GM12878 (cell line): ENCODE data around the gene MMP20. TPM values are rescaled to one million over a fixed set of nuclear protein-coding genes. Genes with fewer than 3 reads are reported as not detected.

ENCODE experiments used
- ATAC-seq: fragments of 200-7000 bp; cut with Tn5 transposase; 3 replicates; pipeline ENCODE4 v1.9.1; 2020; ENCODE audit warnings: mild to moderate bottlenecking, moderate library complexity
- BruUV-seq: library from RNA; stranded (reverse); fragments of 400-500 nt; replicated peaks from 2 replicates; lab custom pipeline; 2021; lab: Mats Ljungman, UMichigan
- CTCF ChIA-PET: fragments of 300-600 bp; sonication (Branson Sonifier 250); formaldehyde crosslinking; extraction: SDS; loops from one replicate; lab custom pipeline; 2021; ENCODE audit warnings: inconsistent platforms; lab: Yijun Ruan, JAX
- POLR2A ChIA-PET: fragments of 350-600 bp; formaldehyde crosslinking; extraction: SDS; loops from one replicate; lab custom pipeline; 2021; ENCODE audit warnings: inconsistent platforms; lab: Charles Lee
- RAD21 ChIA-PET: fragments of 300-600 bp; sonication (Branson Sonifier 250); formaldehyde crosslinking; loops from one replicate; lab custom pipeline; 2023; ENCODE audit warnings: antibody characterized with exemption; ENCODE audit not compliant: unreplicated experiment; lab: Charles Lee
- SMC1A ChIA-PET: fragments of 300-600 bp; sonication (Branson Sonifier 250); formaldehyde crosslinking; loops from one replicate; lab custom pipeline; 2023; ENCODE audit not compliant: unreplicated experiment, uncharacterized antibody; lab: Charles Lee
- DNase-seq: peaks from one replicate; pipeline ENCODE4 v3.0.0-alpha.2; 2011; ENCODE audit warnings: low read depth, low spot score
- FAIRE-seq: peaks from 3 replicates; lab custom pipeline; 2011; peaks lifted over from hg19 to GRCh38; lab: Jason Lieb, UNC
- H2AFZ ChIP-seq: 2 replicates; pipeline ENCODE4 v1.6.0; 2011; ENCODE audit warnings: low read depth, low read length, control low read depth; ENCODE audit not compliant: control insufficient read depth
- H3K27ac ChIP-seq: 2 replicates; pipeline ENCODE4 v1.5.1; 2011; ENCODE audit warnings: control low read depth; ENCODE audit not compliant: control insufficient read depth, insufficient read depth
- H3K27me3 ChIP-seq, 2 experiments: replicated peaks in 1 of 2; 2 replicates each; pipeline versions ENCODE4 v1.6.0 to v1.6.1; 2011; ENCODE audit warnings: low read length in 1 of 2; ENCODE audit not compliant: control insufficient read depth in 2 of 2, insufficient read depth in 2 of 2
- H3K36me3 ChIP-seq, 2 experiments: 2 replicates each; pipeline ENCODE4 v1.5.1; 2011; ENCODE audit warnings: low read length in 1 of 2; ENCODE audit not compliant: control insufficient read depth in 2 of 2, insufficient read depth in 2 of 2
- H3K4me1 ChIP-seq: 2 replicates; pipeline ENCODE4 v1.6.1; 2011; ENCODE audit warnings: mild to moderate bottlenecking, low read length, moderate library complexity, mixed read lengths; ENCODE audit not compliant: control insufficient read depth, insufficient read depth
- H3K4me2 ChIP-seq: 2 replicates; pipeline ENCODE4 v1.6.0; 2011; ENCODE audit warnings: control low read depth; ENCODE audit not compliant: control insufficient read depth, insufficient read depth
- H3K4me3 ChIP-seq: fragments of 200-600 bp; sonication (generic); 2 replicates; pipeline ENCODE4 v1.5.1; 2016
- H3K79me2 ChIP-seq: 2 replicates; pipeline ENCODE4 v1.6.0; 2011; ENCODE audit warnings: low read length; ENCODE audit not compliant: control insufficient read depth, insufficient read depth
- H3K9ac ChIP-seq: 2 replicates; pipeline ENCODE4 v1.8.0; 2011; ENCODE audit warnings: low read length, control low read depth, mixed read lengths; ENCODE audit not compliant: control insufficient read depth, insufficient read depth
- H3K9me3 ChIP-seq: replicated peaks from 3 replicates; pipeline ENCODE4 v1.5.1; 2011; ENCODE audit warnings: mild to moderate bottlenecking, low read length; ENCODE audit not compliant: control insufficient read depth, insufficient read depth
- H4K20me1 ChIP-seq: 2 replicates; pipeline ENCODE4 v1.6.0; 2011; ENCODE audit not compliant: control insufficient read depth, insufficient read depth
- ASH2L ChIP-seq: fragments of 300-600, 200-600 bp; sonication (generic); IDR thresholded peaks from 2 replicates; pipeline ENCODE4 v1.6.1; 2017; ENCODE audit warnings: low read depth, mild to moderate bottlenecking, borderline replicate concordance
- CHD1 ChIP-seq: IDR thresholded peaks from 2 replicates; pipeline ENCODE4 v1.6.1; 2012; ENCODE audit warnings: low read depth, low read length, improper control_type of control experiment
- EP300 ChIP-seq, 2 experiments: fragments of 150-350 bp in 1 of 2; IDR thresholded peaks; 2 replicates each; pipeline ENCODE4 v1.6.1; 2011 to 2012; ENCODE audit warnings: low read depth in 2 of 2, low read length in 2 of 2, borderline replicate concordance in 1 of 2, improper control_type of control experiment in 1 of 2, inconsistent platforms in 1 of 2; ENCODE audit not compliant: control insufficient read depth in 1 of 2
- IKZF2 ChIP-seq, 2 experiments: fragments of 450-650 bp; IDR thresholded peaks; 2 replicates each; pipeline ENCODE4 v1.6.1; 2017; ENCODE audit warnings: mild to moderate bottlenecking in 2 of 2, moderate library complexity in 2 of 2
- MEF2B ChIP-seq: fragments of 450-650 bp; IDR thresholded peaks from 2 replicates; pipeline ENCODE4 v1.6.1; 2018; ENCODE audit warnings: mild to moderate bottlenecking, moderate library complexity; ENCODE audit not compliant: partially characterized antibody, poor library complexity, severe bottlenecking
- NFIC ChIP-seq: IDR thresholded peaks from 2 replicates; pipeline ENCODE4 v1.6.1; 2012; ENCODE audit warnings: low read depth, mild to moderate bottlenecking, inconsistent platforms, low read length, moderate library complexity
- RAD21 ChIP-seq: IDR thresholded peaks from 2 replicates; pipeline ENCODE4 v1.6.1; 2011; ENCODE audit warnings: mild to moderate bottlenecking, low read depth, low read length, moderate library complexity; ENCODE audit not compliant: insufficient read depth
- RUNX3 ChIP-seq: IDR thresholded peaks from 2 replicates; pipeline ENCODE4 v1.6.1; 2012; ENCODE audit warnings: low read length, inconsistent platforms
- SMC3 ChIP-seq: IDR thresholded peaks from 2 replicates; pipeline ENCODE4 v1.6.1; 2011; ENCODE audit warnings: low read length, improper control_type of control experiment, borderline replicate concordance
- SPI1 ChIP-seq: IDR thresholded peaks from 2 replicates; pipeline ENCODE4 v1.6.1; 2011; ENCODE audit warnings: low read depth, mild to moderate bottlenecking, low read length, moderate library complexity, borderline replicate concordance; ENCODE audit not compliant: insufficient read depth
- ZNF207 ChIP-seq: fragments of 450-650 bp; IDR thresholded peaks from 2 replicates; pipeline ENCODE4 v1.6.1; 2014; ENCODE audit warnings: antibody characterized with exemption, mild to moderate bottlenecking, borderline replicate concordance
- ZNF217 ChIP-seq: fragments of 450-650 bp; IDR thresholded peaks from 2 replicates; pipeline ENCODE4 v1.6.1; 2017; ENCODE audit warnings: antibody characterized with exemption, mild to moderate bottlenecking
- WGBS: methylation state at CpG from one replicate; pipeline ENCODE4 v1.1.6; 2016; ENCODE audit warnings: low lambda C conversion rate; ENCODE audit not compliant: insufficient replicate concordance, insufficient coverage; ENCODE audit errors: missing lambda C conversion rate; 5-methylcytosine and 5-hydroxymethylcytosine counted together
- in situ Hi-C: fragments of 300-500 bp; cut with MboI; formaldehyde crosslinking; loops from 9 replicates; pipeline ENCODE4 v1.14.3; 2018; ENCODE audit warnings: mixed read lengths
- intact Hi-C: fragments of 100-400 bp; cut with micrococcal nuclease; formaldehyde crosslinking; loops from one replicate; pipeline ENCODE4 v1.14.2; 2022; ENCODE audit not compliant: unreplicated experiment
- polyA plus RNA-seq, 11 experiments: library from polyadenylated mRNA; depleted of rRNA in 4 of 11; unstranded in 6 of 11; stranded (reverse) in 5 of 11; fragments of >200 nt; fragmentation: Nextera tagmentation in 4 of 11; fragmentation: Illumina TruSeq in 1 of 11; extraction: Ambion mirVana in 4 of 11; extraction: Trizol in 1 of 11; gene quantifications; 1 replicate in 1 of 11; 2 replicates in 10 of 11; pipeline versions ENCODE4 v1.2.1 to v1.2.3, GENCODE V29; 2011 to 2016; ENCODE audit warnings: inconsistent platforms in 2 of 11, missing spikeins in 2 of 11, low read depth in 1 of 11
- total RNA-seq, 4 experiments: library from RNA; depleted of rRNA in 3 of 4; stranded (reverse); fragments of >200 nt in 3 of 4; fragmentation: Illumina TruSeq in 1 of 4; extraction: Trizol in 1 of 4; gene quantifications; 2 replicates each; pipeline versions ENCODE4 v1.2.1 to v1.2.3, GENCODE V29; 2013 to 2021
- TF ChIP-seq, protein P1 (sequence below): fragments of 450-650 bp; IDR thresholded peaks from 2 replicates; pipeline ENCODE4 v1.6.1; 2017; ENCODE audit warnings: mild to moderate bottlenecking, moderate library complexity
- TF ChIP-seq, protein P2 (sequence below): fragments of 450-650 bp; IDR thresholded peaks from 2 replicates; pipeline ENCODE4 v1.6.1; 2017; ENCODE audit warnings: low read depth, mild to moderate bottlenecking, moderate library complexity
- TF ChIP-seq, protein P3 (sequence below): IDR thresholded peaks from 2 replicates; pipeline ENCODE4 v1.6.1; 2012; ENCODE audit warnings: low read depth, low read length, improper control_type of control experiment

The MMP20 gene
- total and polyA plus RNA-seq, 10 of the 15 experiments (the other 5 are each of a cell fraction or from before 2014, with no cell fraction given): 0.10 to 0.57 (median 0.19) TPM; not detected in 2

DNA sequence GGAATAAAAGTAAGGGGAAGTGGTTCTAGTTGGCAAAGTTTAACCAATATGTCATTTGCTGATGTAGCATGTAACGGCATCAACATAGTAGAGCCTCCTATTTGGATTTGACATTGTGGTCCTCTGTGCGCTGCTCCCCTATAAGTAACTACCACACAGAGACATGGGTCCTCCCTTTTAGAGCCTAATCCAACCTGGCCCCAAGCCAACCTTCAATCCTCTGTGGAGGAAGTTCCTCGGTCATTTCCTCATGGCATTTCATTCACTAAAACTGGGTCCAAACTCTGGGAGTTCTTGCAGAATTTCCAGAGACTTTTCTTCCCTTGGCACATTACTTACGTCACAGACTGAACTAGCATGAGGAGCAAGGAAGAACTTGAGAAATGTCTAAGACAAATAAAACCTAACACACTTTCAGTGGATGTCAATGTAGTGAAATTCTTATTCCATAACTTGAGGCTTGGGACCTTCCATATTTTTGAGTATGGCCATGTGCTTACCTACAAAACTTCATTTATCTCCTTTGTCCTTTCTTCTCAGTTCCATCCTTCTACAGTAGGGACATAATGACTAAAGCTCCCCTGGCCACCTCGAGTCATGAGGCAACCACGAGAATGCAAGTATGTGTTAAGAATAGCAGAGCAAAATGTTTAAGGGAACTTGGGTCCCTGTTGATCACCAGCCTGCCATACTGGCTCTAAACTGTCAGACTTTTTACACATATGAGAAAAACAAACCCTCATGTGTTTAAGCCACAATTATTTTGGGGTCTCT lies 34.7 kb downstream of the MMP20 start:
- Histone ChIP-seq H3K27me3 (no peaks in the 10 kb centered on the region; a peak in 1 of 4 replicates), H2AFZ (peak overlapping the region; percentile 15; the same call in 1 of the 2 replicates), H3K9me3 (no peaks in the 10 kb centered on the region; the same call in none of the 3 replicates), H3K79me2 (no peaks in the 10 kb centered on the region), H3K27ac (no peak overlapping the region), H3K4me3 (no peak overlapping the region), H3K4me1 (peaks cover 32% of the 10 kb centered on the region), H3K4me2 (no peak overlapping the region), H3K9ac (no peak overlapping the region), H3K36me3 (no peaks in the 10 kb centered on the region), H4K20me1 (no peaks in the 10 kb centered on the region)
- ChIA-PET POLR2A (interaction anchor here (0.7 to 3.0 kb wide), 12 partner anchors 9 to 114 kb away, joined by 3 to 18 read pairs (median 6); no protein-coding TSS in a partner anchor), SMC1A (interaction anchor here (1.1 to 19.4 kb wide), 11 partner anchors 10 to 296 kb away, joined by 3 to 399 read pairs (median 21); no protein-coding TSS in a partner anchor), CTCF (interaction anchor here (0.6 to 11.7 kb wide), 8 partner anchors 10 to 37 kb away, joined by 3 to 130 read pairs (median 8); no protein-coding TSS in a partner anchor), RAD21 (interaction anchor here (1.1 to 4.5 kb wide), 11 partner anchors 10 to 242 kb away, joined by 4 to 66 read pairs (median 12); no protein-coding TSS in a partner anchor)
- intact Hi-C loops (no loop called here), in situ Hi-C loops (no loop called here)
- BruUV-seq: no TSS peak
- FAIRE-seq (peak; percentile 13), DNase-seq (no peak), ATAC-seq (peak; percentile 36)
- 61% methylated on average over 6 of the region's 6 CpGs for WGBS
- TF ChIP-seq, protein P1, sequence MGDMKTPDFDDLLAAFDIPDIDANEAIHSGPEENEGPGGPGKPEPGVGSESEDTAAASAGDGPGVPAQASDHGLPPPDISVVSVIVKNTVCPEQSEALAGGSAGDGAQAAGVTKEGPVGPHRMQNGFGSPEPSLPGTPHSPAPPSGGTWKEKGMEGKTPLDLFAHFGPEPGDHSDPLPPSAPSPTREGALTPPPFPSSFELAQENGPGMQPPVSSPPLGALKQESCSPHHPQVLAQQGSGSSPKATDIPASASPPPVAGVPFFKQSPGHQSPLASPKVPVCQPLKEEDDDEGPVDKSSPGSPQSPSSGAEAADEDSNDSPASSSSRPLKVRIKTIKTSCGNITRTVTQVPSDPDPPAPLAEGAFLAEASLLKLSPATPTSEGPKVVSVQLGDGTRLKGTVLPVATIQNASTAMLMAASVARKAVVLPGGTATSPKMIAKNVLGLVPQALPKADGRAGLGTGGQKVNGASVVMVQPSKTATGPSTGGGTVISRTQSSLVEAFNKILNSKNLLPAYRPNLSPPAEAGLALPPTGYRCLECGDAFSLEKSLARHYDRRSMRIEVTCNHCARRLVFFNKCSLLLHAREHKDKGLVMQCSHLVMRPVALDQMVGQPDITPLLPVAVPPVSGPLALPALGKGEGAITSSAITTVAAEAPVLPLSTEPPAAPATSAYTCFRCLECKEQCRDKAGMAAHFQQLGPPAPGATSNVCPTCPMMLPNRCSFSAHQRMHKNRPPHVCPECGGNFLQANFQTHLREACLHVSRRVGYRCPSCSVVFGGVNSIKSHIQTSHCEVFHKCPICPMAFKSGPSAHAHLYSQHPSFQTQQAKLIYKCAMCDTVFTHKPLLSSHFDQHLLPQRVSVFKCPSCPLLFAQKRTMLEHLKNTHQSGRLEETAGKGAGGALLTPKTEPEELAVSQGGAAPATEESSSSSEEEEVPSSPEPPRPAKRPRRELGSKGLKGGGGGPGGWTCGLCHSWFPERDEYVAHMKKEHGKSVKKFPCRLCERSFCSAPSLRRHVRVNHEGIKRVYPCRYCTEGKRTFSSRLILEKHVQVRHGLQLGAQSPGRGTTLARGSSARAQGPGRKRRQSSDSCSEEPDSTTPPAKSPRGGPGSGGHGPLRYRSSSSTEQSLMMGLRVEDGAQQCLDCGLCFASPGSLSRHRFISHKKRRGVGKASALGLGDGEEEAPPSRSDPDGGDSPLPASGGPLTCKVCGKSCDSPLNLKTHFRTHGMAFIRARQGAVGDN: 0 out of 2 replicates have a peak, but pooled peaks have one; percentile 58
- TF ChIP-seq IKZF2 (IDR thresholded peaks at IDR 0.05) (0 out of 4 replicates have a peak, but pooled peaks of 1 of the 2 experiments have one; percentile 13), MEF2B (peak; percentile 26), ZNF217 (no peak), RAD21 (no peak), ASH2L (no peak), ZNF207 (no peak), SMC3 (no peak), SPI1 (0 out of 2 replicates have a peak, but pooled peaks have one; percentile 14), NFIC (no peak; the same call in 1 of the 2 replicates), EP300 (IDR thresholded peaks at IDR 0.05; ENCODE audit: borderline replicate concordance in 1 of 2, control insufficient read depth in 1 of 2, low read depth in 2 of 2, low read length in 2 of 2) (peak in 1 of 2 experiments; percentile 23; a peak in 1 of 4 replicates), CHD1 (no peak), RUNX3 (peak; percentile 30; the same call in 1 of the 2 replicates)
- TF ChIP-seq, protein P2, sequence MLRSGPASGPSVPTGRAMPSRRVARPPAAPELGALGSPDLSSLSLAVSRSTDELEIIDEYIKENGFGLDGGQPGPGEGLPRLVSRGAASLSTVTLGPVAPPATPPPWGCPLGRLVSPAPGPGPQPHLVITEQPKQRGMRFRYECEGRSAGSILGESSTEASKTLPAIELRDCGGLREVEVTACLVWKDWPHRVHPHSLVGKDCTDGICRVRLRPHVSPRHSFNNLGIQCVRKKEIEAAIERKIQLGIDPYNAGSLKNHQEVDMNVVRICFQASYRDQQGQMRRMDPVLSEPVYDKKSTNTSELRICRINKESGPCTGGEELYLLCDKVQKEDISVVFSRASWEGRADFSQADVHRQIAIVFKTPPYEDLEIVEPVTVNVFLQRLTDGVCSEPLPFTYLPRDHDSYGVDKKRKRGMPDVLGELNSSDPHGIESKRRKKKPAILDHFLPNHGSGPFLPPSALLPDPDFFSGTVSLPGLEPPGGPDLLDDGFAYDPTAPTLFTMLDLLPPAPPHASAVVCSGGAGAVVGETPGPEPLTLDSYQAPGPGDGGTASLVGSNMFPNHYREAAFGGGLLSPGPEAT: peak; percentile 9; the same call in 1 of the 2 replicates
- TF ChIP-seq, protein P3, sequence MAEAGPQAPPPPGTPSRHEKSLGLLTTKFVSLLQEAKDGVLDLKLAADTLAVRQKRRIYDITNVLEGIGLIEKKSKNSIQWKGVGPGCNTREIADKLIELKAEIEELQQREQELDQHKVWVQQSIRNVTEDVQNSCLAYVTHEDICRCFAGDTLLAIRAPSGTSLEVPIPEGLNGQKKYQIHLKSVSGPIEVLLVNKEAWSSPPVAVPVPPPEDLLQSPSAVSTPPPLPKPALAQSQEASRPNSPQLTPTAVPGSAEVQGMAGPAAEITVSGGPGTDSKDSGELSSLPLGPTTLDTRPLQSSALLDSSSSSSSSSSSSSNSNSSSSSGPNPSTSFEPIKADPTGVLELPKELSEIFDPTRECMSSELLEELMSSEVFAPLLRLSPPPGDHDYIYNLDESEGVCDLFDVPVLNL: no peak
